Endothelial cell of umbilical vein (primary cell): ENCODE measurements around the gene CMSS1. TPM values are rescaled to one million over a fixed set of nuclear protein-coding genes. Genes with fewer than 3 reads are reported as not detected.

Source experiments
- BruUV-seq: library from RNA; stranded (reverse); fragments of 400-500 nt; replicated peaks from 2 replicates; lab custom pipeline; 2021; lab: Mats Ljungman, UMichigan
- CTCF ChIA-PET: fragments of 300-600, 350-600 bp; sonication (Branson Sonifier 250); formaldehyde crosslinking; loops from one replicate; lab custom pipeline; 2021; ENCODE audit warnings: antibody characterized with exemption, inconsistent platforms; lab: Charles Lee
- POLR2A ChIA-PET: fragments of 300-600, 350-600 bp; sonication (Branson Sonifier 250); formaldehyde crosslinking; loops from one replicate; lab custom pipeline; 2021; ENCODE audit warnings: antibody characterized with exemption, inconsistent platforms; lab: Charles Lee
- DNase-seq: peaks from one replicate; pipeline ENCODE4 v3.0.0-alpha.2; 2011; ENCODE audit warnings: low read depth, low spot score
- FAIRE-seq: peaks from 2 replicates; lab custom pipeline; 2011; peaks lifted over from hg19 to GRCh38; lab: Jason Lieb, UNC
- H2AFZ ChIP-seq: 2 replicates; pipeline ENCODE4 v1.6.0; 2012; ENCODE audit warnings: low read depth, low read length, control low read depth, inconsistent platforms
- H3K27ac ChIP-seq: 2 replicates; pipeline ENCODE4 v1.5.1; 2011; ENCODE audit warnings: low read depth, mild to moderate bottlenecking, control low read depth, low read length, moderate library complexity; ENCODE audit not compliant: insufficient read depth
- H3K27me3 ChIP-seq, 2 experiments: 2 replicates each; pipeline versions ENCODE4 v1.6.0 to v1.6.1; 2011; ENCODE audit warnings: low read length in 2 of 2, mixed read lengths in 1 of 2; ENCODE audit not compliant: control insufficient read depth in 2 of 2, insufficient read depth in 2 of 2
- H3K36me3 ChIP-seq, 2 experiments: 2 replicates in 1 of 2; 3 replicates in 1 of 2; pipeline ENCODE4 v1.5.1; 2011; ENCODE audit warnings: low read length in 2 of 2, mild to moderate bottlenecking in 1 of 2, moderate library complexity in 1 of 2; ENCODE audit not compliant: control insufficient read depth in 2 of 2, insufficient read depth in 2 of 2; ENCODE audit errors: extremely low read depth in 1 of 2
- H3K4me1 ChIP-seq: 3 replicates; pipeline ENCODE4 v1.5.1; 2011; ENCODE audit warnings: mild to moderate bottlenecking, low read length; ENCODE audit not compliant: control insufficient read depth, insufficient read depth; ENCODE audit errors: extremely low read depth
- H3K4me2 ChIP-seq: 2 replicates; pipeline ENCODE4 v1.6.1; 2011; ENCODE audit warnings: low read length, control low read depth, mixed read lengths; ENCODE audit not compliant: insufficient read depth
- H3K4me3 ChIP-seq, 3 experiments: fragments of 200-600 bp in 1 of 3; sonication (generic), shearing (Covaris generic) in 1 of 3; replicated peaks in 1 of 3; 2 replicates each; pipeline ENCODE4 v1.5.1; 2011 to 2016; ENCODE audit warnings: control low read depth in 3 of 3, low read length in 3 of 3, mild to moderate bottlenecking in 2 of 3, inconsistent platforms in 1 of 3, low read depth in 1 of 3, moderate library complexity in 1 of 3; ENCODE audit not compliant: insufficient read depth in 1 of 3
- H3K79me2 ChIP-seq: 2 replicates; pipeline ENCODE4 v1.6.0; 2012; ENCODE audit warnings: low read length, inconsistent platforms; ENCODE audit not compliant: control insufficient read depth, insufficient read depth
- H3K9ac ChIP-seq: replicated peaks from 2 replicates; pipeline ENCODE3; 2011; ENCODE audit warnings: low read length, control low read depth; ENCODE audit not compliant: insufficient read depth; ENCODE audit errors: extremely low read depth
- H3K9me1 ChIP-seq: replicated peaks from 3 replicates; pipeline ENCODE4 v1.6.0; 2011; ENCODE audit warnings: mild to moderate bottlenecking, low read length; ENCODE audit not compliant: control insufficient read depth, insufficient read depth; ENCODE audit errors: extremely low read depth
- H3K9me3 ChIP-seq: replicated peaks from 2 replicates; pipeline ENCODE4 v1.5.1; 2012; ENCODE audit warnings: low read length, inconsistent platforms; ENCODE audit not compliant: control insufficient read depth, insufficient read depth
- H4K20me1 ChIP-seq: replicated peaks from 2 replicates; pipeline ENCODE3; 2011; ENCODE audit warnings: mild to moderate bottlenecking, low read length; ENCODE audit not compliant: control insufficient read depth, insufficient read depth; ENCODE audit errors: extremely low read depth
- EZH2 ChIP-seq: IDR thresholded peaks from 2 replicates; pipeline ENCODE4 v1.6.1; 2012; ENCODE audit warnings: borderline replicate concordance, low read depth, mild to moderate bottlenecking, moderate library complexity, low read length, inconsistent platforms; ENCODE audit not compliant: severe bottlenecking
- FOS ChIP-seq: IDR thresholded peaks from 2 replicates; pipeline ENCODE4 v1.6.1; 2011; ENCODE audit warnings: mild to moderate bottlenecking, low read length, moderate library complexity, borderline replicate concordance; ENCODE audit not compliant: insufficient read depth
- GATA2 ChIP-seq: IDR thresholded peaks from 2 replicates; pipeline ENCODE4 v1.7.0; 2011; ENCODE audit warnings: low read depth, mild to moderate bottlenecking, moderate library complexity, mixed read lengths, low read length; ENCODE audit not compliant: insufficient read length, insufficient read depth
- JUN ChIP-seq: IDR thresholded peaks from 2 replicates; pipeline ENCODE4 v1.6.1; 2011; ENCODE audit warnings: borderline replicate concordance, low read depth; ENCODE audit not compliant: insufficient read length, insufficient read depth
- MYC ChIP-seq: IDR thresholded peaks from one replicate; pipeline ENCODE4 v1.6.1; 2011; ENCODE audit warnings: mild to moderate bottlenecking, low read depth, low read length
- POLR2A ChIP-seq: IDR thresholded peaks from 2 replicates; pipeline ENCODE4 v1.6.1; 2012; ENCODE audit warnings: low read depth, mild to moderate bottlenecking, control low read depth, low read length
- POLR2AphosphoS5 ChIP-seq: IDR thresholded peaks from 2 replicates; pipeline ENCODE4 v1.6.1; 2012; ENCODE audit warnings: low read depth, mild to moderate bottlenecking, control low read depth, low read length, moderate library complexity; ENCODE audit not compliant: insufficient read depth
- dilution Hi-C: fragments of 300-500 bp; cut with MboI; formaldehyde crosslinking; loops from one replicate; pipeline ENCODE4 v1.15.0; 2019; ENCODE audit warnings: low sequenced_read_pairs; ENCODE audit not compliant: extremely low pct_ligation_motif_present
- intact Hi-C: fragments of 100-400 bp; cut with micrococcal nuclease; formaldehyde crosslinking; loops from one replicate; pipeline ENCODE4 v1.10.0; 2022
- polyA plus RNA-seq, 4 experiments: library from polyadenylated mRNA; depleted of rRNA in 3 of 4; stranded (reverse) in 3 of 4; unstranded in 1 of 4; fragments of >200 nt; gene quantifications; 2 replicates each; pipeline versions ENCODE4 v1.2.1 to v1.2.3, GENCODE V29; 2011 to 2012; ENCODE audit warnings: missing spikeins in 1 of 4
- total RNA-seq: library from RNA; stranded (reverse); gene quantifications from 2 replicates; pipeline ENCODE4 v1.2.3, GENCODE V29; 2021
- TF ChIP-seq, protein P1 (sequence below), 2 donors: IDR thresholded peaks; 1 replicate in 1 of 2; 2 replicates in 1 of 2; pipeline ENCODE4 v1.5.1; 2011; ENCODE audit warnings: low read length in 2 of 2, mild to moderate bottlenecking in 2 of 2, moderate library complexity in 2 of 2, control low read depth in 1 of 2, inconsistent platforms in 1 of 2, low read depth in 1 of 2; ENCODE audit not compliant: insufficient read depth in 1 of 2; ENCODE audit errors: extremely low read depth in 1 of 2
- TF ChIP-seq, protein P2 (sequence below): IDR thresholded peaks from 2 replicates; pipeline ENCODE4 v1.6.1; 2011; ENCODE audit not compliant: insufficient read depth, insufficient read length

CMSS1 gene
- total and polyA plus RNA-seq, 2 donors (not counting 3 experiments of a cell fraction or from before 2014, with no cell fraction given): 9.7 to 60.6 TPM

DNA sequence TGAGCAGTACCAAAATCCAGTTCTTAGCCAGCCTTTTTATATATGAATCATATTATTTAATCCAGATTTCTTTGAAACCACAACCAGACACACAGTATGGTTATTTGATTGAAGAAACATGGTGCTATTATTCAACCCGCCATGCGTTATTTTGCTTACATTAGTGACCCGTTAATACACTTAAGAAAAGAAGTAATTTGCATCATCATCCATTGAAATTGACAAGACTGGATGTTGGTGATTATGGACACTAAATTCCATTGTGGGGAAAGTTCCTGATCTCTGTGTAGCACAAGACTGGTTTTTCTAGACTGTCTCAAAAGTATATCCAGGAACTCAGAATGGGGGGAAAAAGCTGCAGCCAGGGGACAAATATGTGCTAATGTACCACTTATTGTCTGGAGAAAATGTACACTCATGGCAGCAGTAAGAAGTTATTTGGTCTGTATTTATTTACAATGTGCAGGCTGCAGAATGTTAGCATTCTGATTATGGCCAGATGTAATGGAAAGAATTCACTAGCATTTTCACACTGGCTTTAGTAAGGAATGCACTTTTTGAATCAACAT, 216.3 kb downstream of the CMSS1 start:
- FAIRE-seq: no peak

More for the DNA sequence above, 216.3 kb downstream of the CMSS1 start:
- Histone ChIP-seq H3K4me3 (no peak overlapping the region), H3K27me3 (no peaks in the 10 kb centered on the region), H3K9me1 (no peaks in the 10 kb centered on the region), H3K9ac (no peak overlapping the region), H3K36me3 (no peaks in the 10 kb centered on the region), H3K27ac (no peak overlapping the region), H2AFZ (no peak overlapping the region), H4K20me1 (no peaks in the 10 kb centered on the region), H3K79me2 (no peaks in the 10 kb centered on the region), H3K4me1 (peaks cover 3% of the 10 kb centered on the region), H3K4me2 (no peak overlapping the region), H3K9me3 (no peaks in the 10 kb centered on the region)
- no TSS peak for BruUV-seq
- ChIA-PET POLR2A (no interaction called here), CTCF (interaction anchor here (0.7 to 1.4 kb wide), 4 partner anchors 9 to 202 kb away, joined by 3 to 4 read pairs (median 3); no protein-coding TSS in a partner anchor)
- intact Hi-C loops: no loop called here
- dilution Hi-C loops: no loop called here
- no peak for DNase-seq
- TF ChIP-seq GATA2: no peak
- no peak for TF ChIP-seq EZH2
- no peak for TF ChIP-seq POLR2AphosphoS5
- TF ChIP-seq, protein P1, sequence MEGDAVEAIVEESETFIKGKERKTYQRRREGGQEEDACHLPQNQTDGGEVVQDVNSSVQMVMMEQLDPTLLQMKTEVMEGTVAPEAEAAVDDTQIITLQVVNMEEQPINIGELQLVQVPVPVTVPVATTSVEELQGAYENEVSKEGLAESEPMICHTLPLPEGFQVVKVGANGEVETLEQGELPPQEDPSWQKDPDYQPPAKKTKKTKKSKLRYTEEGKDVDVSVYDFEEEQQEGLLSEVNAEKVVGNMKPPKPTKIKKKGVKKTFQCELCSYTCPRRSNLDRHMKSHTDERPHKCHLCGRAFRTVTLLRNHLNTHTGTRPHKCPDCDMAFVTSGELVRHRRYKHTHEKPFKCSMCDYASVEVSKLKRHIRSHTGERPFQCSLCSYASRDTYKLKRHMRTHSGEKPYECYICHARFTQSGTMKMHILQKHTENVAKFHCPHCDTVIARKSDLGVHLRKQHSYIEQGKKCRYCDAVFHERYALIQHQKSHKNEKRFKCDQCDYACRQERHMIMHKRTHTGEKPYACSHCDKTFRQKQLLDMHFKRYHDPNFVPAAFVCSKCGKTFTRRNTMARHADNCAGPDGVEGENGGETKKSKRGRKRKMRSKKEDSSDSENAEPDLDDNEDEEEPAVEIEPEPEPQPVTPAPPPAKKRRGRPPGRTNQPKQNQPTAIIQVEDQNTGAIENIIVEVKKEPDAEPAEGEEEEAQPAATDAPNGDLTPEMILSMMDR (IDR thresholded peaks at IDR 0.05; ENCODE audit: extremely low read depth in 1 of 2, insufficient read depth in 1 of 2, low read depth in 1 of 2, low read length in 2 of 2): no peak
- TF ChIP-seq, protein P2, sequence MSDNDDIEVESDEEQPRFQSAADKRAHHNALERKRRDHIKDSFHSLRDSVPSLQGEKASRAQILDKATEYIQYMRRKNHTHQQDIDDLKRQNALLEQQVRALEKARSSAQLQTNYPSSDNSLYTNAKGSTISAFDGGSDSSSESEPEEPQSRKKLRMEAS: no peak
- TF ChIP-seq MYC: no peak
- no peak for TF ChIP-seq JUN
- no peak for TF ChIP-seq POLR2A
- no peak for TF ChIP-seq FOS
